ENCODE measurements around the gene FMNL2. TPM values are rescaled to one million over a fixed set of nuclear protein-coding genes. Genes with fewer than 3 reads are reported as not detected.

FMNL2 gene
- total RNA-seq, 4 donors from 2014 or later: 6.7 to 17.2 (median 11.5) TPM

DNA sequence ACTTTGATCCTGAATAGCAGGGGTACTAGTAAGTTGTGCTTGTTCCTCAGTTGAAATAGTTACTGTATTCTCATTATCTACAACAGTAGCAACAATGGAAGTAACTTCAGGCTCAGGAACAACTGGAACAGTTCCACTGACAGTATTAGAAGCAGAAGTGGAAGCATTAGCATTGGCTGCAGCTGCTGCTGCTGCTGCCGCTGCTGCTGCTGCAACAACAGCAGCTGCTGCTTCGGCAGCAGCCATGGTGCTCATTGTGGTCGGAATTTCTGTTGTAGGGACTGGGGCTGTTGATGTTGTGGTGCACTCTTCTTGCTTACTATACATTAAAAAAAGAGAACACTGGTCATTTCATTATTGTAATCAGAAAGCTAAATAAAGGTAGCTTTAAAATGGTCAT, 341.5 kb downstream of the FMNL2 start:
- Histone ChIP-seq H3K4me1 (no peaks in the 10 kb centered on the region), H3K27ac (no peak overlapping the region), H3K9me3 (no peaks in the 10 kb centered on the region), H3K27me3 (no peaks in the 10 kb centered on the region), H3K36me3 (peaks cover 3 to 86% of the 10 kb centered on the region in 2 donors), H3K4me3 (no peak overlapping the region)
- in situ Hi-C loops (cut with MboI; ENCODE audit: low sequenced_read_pairs in 4 of 4) (no loop called here), intact Hi-C loops (cut with DNase I; ENCODE audit: low total_unique reads) (no loop called here)
- DNase-seq (no peak), ATAC-seq (no peak)
- TF ChIP-seq POLR2A (IDR thresholded peaks at IDR 0.05): no peak
- TF ChIP-seq, protein P1, sequence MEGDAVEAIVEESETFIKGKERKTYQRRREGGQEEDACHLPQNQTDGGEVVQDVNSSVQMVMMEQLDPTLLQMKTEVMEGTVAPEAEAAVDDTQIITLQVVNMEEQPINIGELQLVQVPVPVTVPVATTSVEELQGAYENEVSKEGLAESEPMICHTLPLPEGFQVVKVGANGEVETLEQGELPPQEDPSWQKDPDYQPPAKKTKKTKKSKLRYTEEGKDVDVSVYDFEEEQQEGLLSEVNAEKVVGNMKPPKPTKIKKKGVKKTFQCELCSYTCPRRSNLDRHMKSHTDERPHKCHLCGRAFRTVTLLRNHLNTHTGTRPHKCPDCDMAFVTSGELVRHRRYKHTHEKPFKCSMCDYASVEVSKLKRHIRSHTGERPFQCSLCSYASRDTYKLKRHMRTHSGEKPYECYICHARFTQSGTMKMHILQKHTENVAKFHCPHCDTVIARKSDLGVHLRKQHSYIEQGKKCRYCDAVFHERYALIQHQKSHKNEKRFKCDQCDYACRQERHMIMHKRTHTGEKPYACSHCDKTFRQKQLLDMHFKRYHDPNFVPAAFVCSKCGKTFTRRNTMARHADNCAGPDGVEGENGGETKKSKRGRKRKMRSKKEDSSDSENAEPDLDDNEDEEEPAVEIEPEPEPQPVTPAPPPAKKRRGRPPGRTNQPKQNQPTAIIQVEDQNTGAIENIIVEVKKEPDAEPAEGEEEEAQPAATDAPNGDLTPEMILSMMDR (IDR thresholded peaks at IDR 0.05 in 4 of 5, conservative IDR thresholded peaks at IDR 0.05 in 1 of 5): no peak

DNA sequence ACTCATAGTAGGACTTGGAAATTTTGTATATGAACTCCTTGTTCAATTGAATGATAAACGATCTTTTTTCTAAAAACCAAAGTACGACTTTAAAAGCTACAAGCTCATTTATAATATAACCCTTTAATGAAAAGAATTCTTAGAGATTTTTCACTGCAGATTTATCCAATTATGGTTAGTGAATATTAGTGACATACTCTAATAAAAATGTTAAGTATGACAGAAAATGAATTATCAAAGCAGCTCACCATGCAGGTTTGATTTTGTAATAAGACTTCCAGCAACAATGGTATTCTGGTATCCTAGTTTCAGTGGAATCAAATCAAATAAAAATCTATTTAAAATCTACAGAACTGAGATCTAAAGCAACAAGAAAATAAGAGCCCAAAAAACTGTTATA, 343.8 kb downstream of the FMNL2 start:
- TF ChIP-seq, protein P1 (IDR thresholded peaks at IDR 0.05 in 4 of 5, conservative IDR thresholded peaks at IDR 0.05 in 1 of 5): no peak
- no peak for TF ChIP-seq POLR2A (IDR thresholded peaks at IDR 0.05)
- intact Hi-C loops (cut with DNase I; ENCODE audit: low total_unique reads) (no loop called here), in situ Hi-C loops (cut with MboI; ENCODE audit: low sequenced_read_pairs in 4 of 4) (no loop called here)
- DNase-seq (no peak), ATAC-seq (no peak)
- H3K27ac ChIP-seq: no peak overlapping the region
- peaks cover 0 to 62% of the 10 kb centered on the region in 2 donors for H3K36me3 ChIP-seq
- no peaks in the 10 kb centered on the region for H3K9me3 ChIP-seq
- no peaks in the 10 kb centered on the region for H3K4me1 ChIP-seq
- H3K4me3 ChIP-seq: no peak overlapping the region
- no peaks in the 10 kb centered on the region for H3K27me3 ChIP-seq

DNA sequence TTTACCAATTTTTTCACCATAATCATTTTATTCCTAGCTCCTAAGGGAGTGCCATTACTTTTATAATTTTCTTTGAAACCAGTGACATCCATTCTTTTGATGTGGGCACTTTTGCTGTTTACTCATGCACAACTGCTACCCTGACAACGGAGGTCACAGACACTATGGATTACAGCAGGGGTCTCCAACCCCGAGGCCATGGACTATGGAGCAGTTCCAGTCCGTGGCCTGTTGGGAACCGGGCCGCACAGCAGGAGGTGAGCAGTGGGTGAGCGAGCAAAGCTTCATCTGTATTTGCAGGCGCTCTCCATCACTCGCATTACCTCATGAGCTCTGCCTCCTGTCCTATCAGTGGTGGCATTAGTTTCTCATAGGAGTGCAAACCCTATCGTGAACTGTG, 347.7 kb downstream of the FMNL2 start:
- Histone ChIP-seq H3K27ac (no peak overlapping the region), H3K4me1 (no peaks in the 10 kb centered on the region), H3K9me3 (no peaks in the 10 kb centered on the region), H3K27me3 (no peaks in the 10 kb centered on the region), H3K36me3 (peaks cover 0 to 25% of the 10 kb centered on the region in 2 donors), H3K4me3 (no peak overlapping the region)
- DNase-seq (no peak), ATAC-seq (no peak)
- intact Hi-C loops (cut with DNase I; ENCODE audit: low total_unique reads) (no loop called here), in situ Hi-C loops (cut with MboI; ENCODE audit: low sequenced_read_pairs in 4 of 4) (no loop called here)
- TF ChIP-seq, protein P1 (IDR thresholded peaks at IDR 0.05 in 4 of 5, conservative IDR thresholded peaks at IDR 0.05 in 1 of 5): no peak
- TF ChIP-seq POLR2A (IDR thresholded peaks at IDR 0.05): no peak

DNA sequence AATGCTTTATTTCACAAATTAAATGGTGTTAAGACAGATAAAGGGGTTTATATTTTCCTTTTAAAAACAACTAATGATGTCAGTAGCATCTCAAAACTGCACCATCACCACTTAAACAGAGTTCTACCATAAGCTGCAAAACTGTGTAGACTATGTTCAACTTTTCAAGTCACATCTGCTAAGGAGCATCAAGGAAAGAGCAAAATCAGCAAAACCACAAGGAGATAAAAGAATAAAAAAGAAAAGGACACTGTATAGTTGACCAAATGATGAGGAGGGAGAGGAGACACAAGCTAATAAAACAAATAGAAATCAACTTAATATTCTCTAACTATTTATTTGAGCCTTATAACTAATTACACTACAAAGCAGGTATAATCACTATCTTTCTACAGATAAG, 348.4 kb downstream of the FMNL2 start:
- H3K27me3 ChIP-seq: no peaks in the 10 kb centered on the region
- DNase-seq (no peak), ATAC-seq (no peak)
- H3K9me3 ChIP-seq: no peaks in the 10 kb centered on the region
- in situ Hi-C loops (cut with MboI; ENCODE audit: low sequenced_read_pairs in 4 of 4) (no loop called here), intact Hi-C loops (cut with DNase I; ENCODE audit: low total_unique reads) (no loop called here)
- no peak overlapping the region for H3K4me3 ChIP-seq
- no peaks in the 10 kb centered on the region for H3K4me1 ChIP-seq
- no peak overlapping the region for H3K27ac ChIP-seq
- TF ChIP-seq POLR2A (IDR thresholded peaks at IDR 0.05): no peak
- TF ChIP-seq, protein P1 (IDR thresholded peaks at IDR 0.05 in 4 of 5, conservative IDR thresholded peaks at IDR 0.05 in 1 of 5): no peak
- peaks cover 0 to 25% of the 10 kb centered on the region in 2 donors for H3K36me3 ChIP-seq

DNA sequence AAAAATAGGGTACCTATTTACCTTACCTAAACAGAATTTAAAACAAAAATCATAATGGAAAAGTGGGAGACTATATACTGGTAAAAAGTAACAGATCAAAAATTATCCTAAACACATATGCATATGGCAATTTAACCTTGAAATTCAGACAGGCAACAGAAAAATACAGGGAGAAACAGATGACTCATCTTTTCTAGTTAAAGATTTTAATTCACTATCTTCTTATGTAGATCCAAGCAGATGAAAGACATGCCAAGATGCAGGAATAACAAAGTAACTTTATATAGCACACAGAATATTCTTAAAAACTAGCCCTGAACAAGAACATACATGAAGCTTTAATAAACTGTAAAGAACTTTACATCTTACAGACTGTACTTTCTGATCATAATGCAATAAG, 351.3 kb downstream of the FMNL2 start:
- no peak for DNase-seq
- no peak for ATAC-seq
- no peaks in the 10 kb centered on the region for H3K36me3 ChIP-seq
- no peaks in the 10 kb centered on the region for H3K9me3 ChIP-seq
- no peaks in the 10 kb centered on the region for H3K4me1 ChIP-seq
- H3K4me3 ChIP-seq: no peak overlapping the region
- H3K27ac ChIP-seq: no peak overlapping the region
- H3K27me3 ChIP-seq: no peaks in the 10 kb centered on the region
- intact Hi-C loops (cut with DNase I; ENCODE audit: low total_unique reads) (no loop called here), in situ Hi-C loops (cut with MboI; ENCODE audit: low sequenced_read_pairs in 4 of 4) (no loop called here)
- no peak for TF ChIP-seq POLR2A (IDR thresholded peaks at IDR 0.05)
- TF ChIP-seq, protein P1 (IDR thresholded peaks at IDR 0.05 in 4 of 5, conservative IDR thresholded peaks at IDR 0.05 in 1 of 5): no peak

Data from gastrocnemius medialis (tissue), 4 donors.